Esophagus squamous epithelium (tissue), 4 donors: ENCODE data around the gene MYZAP.

Experiments
- CTCF ChIP-seq, 6 experiments: fragments of 450-650 bp in 4 of 6; fragments of 200-600 bp in 2 of 6; sonication (generic) in 2 of 6; IDR thresholded peaks; one replicate each; pipeline ENCODE4 v1.5.1; 2016 to 2019; ENCODE audit warnings: antibody characterized with exemption in 6 of 6, mild to moderate bottlenecking in 4 of 6, moderate library complexity in 4 of 6
- POLR2A ChIP-seq, 4 donors: fragments of 450-650 bp; IDR thresholded peaks; one replicate each; pipeline ENCODE4 v1.6.1; 2017; ENCODE audit warnings: antibody characterized with exemption in 4 of 4, mild to moderate bottlenecking in 4 of 4, moderate library complexity in 3 of 4

DNA sequence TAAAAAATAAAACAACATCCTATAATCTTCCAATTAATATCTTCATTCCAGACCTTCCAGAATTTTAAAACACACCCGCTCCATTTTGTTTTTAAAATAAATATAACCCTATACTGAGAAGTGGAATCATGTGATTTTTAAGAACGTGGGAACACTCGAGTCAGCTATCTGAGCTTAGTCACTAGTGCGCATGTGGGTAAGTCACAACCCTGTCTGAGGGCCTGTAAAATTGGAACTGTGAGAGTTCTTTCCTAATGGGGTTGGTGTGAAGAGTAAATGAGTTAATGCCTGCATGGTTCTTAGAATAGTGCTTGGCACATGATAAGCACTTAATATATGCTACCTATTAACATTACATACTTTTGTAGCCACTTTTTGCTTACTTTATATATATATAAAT is 95.0 kb downstream of the MYZAP start:
- no peak for TF ChIP-seq CTCF (IDR thresholded peaks at IDR 0.05)
- no peak for TF ChIP-seq POLR2A (IDR thresholded peaks at IDR 0.05)
